ENCODE results near the gene FCSK. TPM values are rescaled to one million over a fixed set of nuclear protein-coding genes. Genes with fewer than 3 reads are reported as not detected.

Gene FCSK
- total RNA-seq, 6 experiments from 2014 or later: 10.9 to 16.7 (median 13.4) TPM

- H3K36me3 ChIP-seq: peaks cover 0 to 46% (median 2%) of the 10 kb centered on the region in 4 donors
- intact Hi-C loops (cut with DNase I): no loop called here
- no peak overlapping the region for H3K27ac ChIP-seq
- whole genome bisulfite sequencing (ENCODE audit: insufficient coverage, low coverage, low lambda C conversion rate, missing lambda C conversion rate): 79% methylated on average over 5 of the region's 6 CpGs
- H3K9me3 ChIP-seq: no peaks in the 10 kb centered on the region
- no peaks in the 10 kb centered on the region for H3K27me3 ChIP-seq
- TF ChIP-seq CTCF (IDR thresholded peaks at IDR 0.05) (no peak), POLR2A (IDR thresholded peaks at IDR 0.05) (no peak)
- ATAC-seq (no peak), DNase-seq (no peak)
- H3K4me3 ChIP-seq: no peak overlapping the region
- H3K4me1 ChIP-seq: no peaks in the 10 kb centered on the region
These were observed 35.9 kb downstream of the FCSK start for GRCh38 chr16:70490261-70490660.

- H3K9me3 ChIP-seq: no peaks in the 10 kb centered on the region
- H3K27ac ChIP-seq: no peak overlapping the region
- intact Hi-C loops (cut with DNase I): no loop called here
- no peaks in the 10 kb centered on the region for H3K27me3 ChIP-seq
- ATAC-seq (no peak), DNase-seq (no peak)
- H3K4me1 ChIP-seq: no peaks in the 10 kb centered on the region
- H3K36me3 ChIP-seq: peaks cover 0 to 64% (median 10%) of the 10 kb centered on the region in 4 donors
- TF ChIP-seq CTCF (IDR thresholded peaks at IDR 0.05): no peak
- H3K4me3 ChIP-seq: no peak overlapping the region
- whole genome bisulfite sequencing (ENCODE audit: insufficient coverage, low coverage, low lambda C conversion rate, missing lambda C conversion rate): 75% methylated on average over 2 of the region's 3 CpGs
These were observed 39.4 kb downstream of the FCSK start for GRCh38 chr16:70493802-70494201.

DNA sequence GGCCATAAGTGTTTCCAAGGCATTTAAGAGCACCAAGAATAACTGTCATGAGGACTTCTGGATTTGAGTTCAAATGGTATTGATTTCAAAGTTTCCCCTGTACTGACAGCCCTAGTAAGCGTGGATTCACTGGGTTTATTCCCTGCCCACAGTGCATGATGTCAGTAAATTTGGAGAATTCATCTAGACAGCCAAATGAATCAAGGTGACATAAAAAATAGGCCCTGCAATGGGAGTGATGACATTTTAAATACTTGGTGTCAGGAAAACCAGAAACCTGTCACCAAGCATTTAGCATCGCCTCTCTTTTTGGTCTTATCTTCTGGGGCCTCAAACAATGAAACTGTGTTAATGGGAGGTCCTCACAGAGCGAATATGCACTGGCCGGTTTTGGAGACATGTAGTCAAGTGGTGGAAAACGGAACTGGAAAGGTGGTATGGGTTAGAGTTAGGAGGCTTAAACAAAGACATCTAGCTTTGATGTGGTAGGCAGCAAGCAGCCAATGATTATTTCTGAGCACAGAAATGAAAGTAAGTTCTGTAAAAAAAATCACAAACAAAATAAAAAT is 39.9 kb downstream of the FCSK start:
- no peaks in the 10 kb centered on the region for H3K9me3 ChIP-seq
- intact Hi-C loops (cut with DNase I): no loop called here
- H3K27ac ChIP-seq: no peak overlapping the region
- peaks cover 0 to 69% (median 10%) of the 10 kb centered on the region in 4 donors for H3K36me3 ChIP-seq
- 85% methylated on average over 4 of the region's 5 CpGs for WGBS (ENCODE audit: insufficient coverage, low coverage, low lambda C conversion rate, missing lambda C conversion rate)
- no peak for ATAC-seq
- H3K4me3 ChIP-seq: no peak overlapping the region
- no peaks in the 10 kb centered on the region for H3K4me1 ChIP-seq
- H3K27me3 ChIP-seq: no peaks in the 10 kb centered on the region
- TF ChIP-seq CTCF (IDR thresholded peaks at IDR 0.05) (no peak), POLR2A (IDR thresholded peaks at IDR 0.05) (no peak)
- DNase-seq: no peak

GRCh38 chr16:70494777-70495176 is 40.4 kb downstream of the FCSK start:
- H3K27ac ChIP-seq: no peak overlapping the region
- peaks cover 0 to 72% (median 10%) of the 10 kb centered on the region in 4 donors for H3K36me3 ChIP-seq
- TF ChIP-seq CTCF (IDR thresholded peaks at IDR 0.05) (no peak), POLR2A (IDR thresholded peaks at IDR 0.05) (no peak)
- H3K4me1 ChIP-seq: no peaks in the 10 kb centered on the region
- DNase-seq (no peak), ATAC-seq (no peak)
- H3K27me3 ChIP-seq: no peaks in the 10 kb centered on the region
- H3K4me3 ChIP-seq: no peak overlapping the region
- WGBS (ENCODE audit: insufficient coverage, low coverage, low lambda C conversion rate, missing lambda C conversion rate): 90% methylated on average over 2 of the region's 2 CpGs
- H3K9me3 ChIP-seq: no peaks in the 10 kb centered on the region
- intact Hi-C loops (cut with DNase I): no loop called here
